Mesenchymal stem cell (in vitro differentiated cells and primary cell): ENCODE data around the gene SIM2.

Source experiments
- DNase-seq: peaks from one replicate; pipeline ENCODE4 v3.0.0-alpha.2; 2013
- H2AFZ ChIP-seq: one replicate; pipeline ENCODE4 v1.6.1; 2013; ENCODE audit warnings: low read depth, mild to moderate bottlenecking, control low read depth, inconsistent platforms, low read length, moderate library complexity
- H2AK5ac ChIP-seq: 2 replicates; pipeline ENCODE4 v1.6.1; 2013; ENCODE audit warnings: low read length, moderate library complexity, mild to moderate bottlenecking, inconsistent platforms; ENCODE audit not compliant: severe bottlenecking
- H2BK120ac ChIP-seq: one replicate; pipeline ENCODE4 v1.6.1; 2013; ENCODE audit warnings: low read depth, mild to moderate bottlenecking, inconsistent platforms, low read length, moderate library complexity
- H2BK12ac ChIP-seq, 2 experiments: one replicate each; pipeline ENCODE4 v1.6.1; 2013; ENCODE audit warnings: inconsistent platforms in 2 of 2, low read length in 2 of 2, mild to moderate bottlenecking in 2 of 2, moderate library complexity in 2 of 2, control low read depth in 1 of 2
- H2BK15ac ChIP-seq: one replicate; pipeline ENCODE4 v1.6.1; 2013; ENCODE audit warnings: mild to moderate bottlenecking, low read depth, inconsistent platforms; ENCODE audit not compliant: poor library complexity, severe bottlenecking
- H2BK5ac ChIP-seq: 2 replicates; pipeline ENCODE4 v1.6.1; 2013; ENCODE audit warnings: low read depth, mild to moderate bottlenecking, low read length, control low read depth, inconsistent platforms; ENCODE audit not compliant: poor library complexity, severe bottlenecking
- H3K14ac ChIP-seq, 2 experiments: one replicate each; pipeline ENCODE4 v1.6.1; 2013; ENCODE audit warnings: inconsistent platforms in 2 of 2, low read length in 2 of 2, control low read depth in 1 of 2, mild to moderate bottlenecking in 1 of 2, moderate library complexity in 1 of 2
- H3K18ac ChIP-seq, 2 experiments: one replicate each; pipeline ENCODE4 v1.6.1; 2013; ENCODE audit warnings: inconsistent platforms in 2 of 2, low read length in 2 of 2, control low read depth in 1 of 2, low read depth in 1 of 2, mild to moderate bottlenecking in 1 of 2
- H3K23ac ChIP-seq, 2 experiments: one replicate each; pipeline ENCODE4 v1.6.1; 2013; ENCODE audit warnings: inconsistent platforms in 2 of 2, low read length in 2 of 2, mild to moderate bottlenecking in 2 of 2, moderate library complexity in 2 of 2, control low read depth in 1 of 2
- H3K27ac ChIP-seq: 2 replicates; pipeline ENCODE4 v1.5.1; 2013; ENCODE audit warnings: mild to moderate bottlenecking, moderate library complexity, low read length, control low read depth, inconsistent platforms; ENCODE audit not compliant: poor library complexity, severe bottlenecking
- H3K27me3 ChIP-seq, 2 experiments: 2 replicates each; pipeline versions ENCODE4 v1.6.1 to v1.7.0; 2013; ENCODE audit warnings: low read length in 2 of 2, mild to moderate bottlenecking in 2 of 2, moderate library complexity in 2 of 2, control low read depth in 1 of 2, inconsistent platforms in 1 of 2; ENCODE audit not compliant: control insufficient read depth in 1 of 2, insufficient read depth in 1 of 2
- H3K36me3 ChIP-seq, 2 experiments: 2 replicates each; pipeline versions ENCODE4 v1.6.1 to v1.7.0; 2013; ENCODE audit warnings: low read length in 2 of 2, control low read depth in 1 of 2, inconsistent platforms in 1 of 2, low read depth in 1 of 2, mild to moderate bottlenecking in 1 of 2; ENCODE audit not compliant: insufficient read depth in 2 of 2, control insufficient read depth in 1 of 2
- H3K4ac ChIP-seq, 2 experiments: one replicate each; pipeline ENCODE4 v1.6.1; 2013; ENCODE audit warnings: inconsistent platforms in 2 of 2, low read length in 2 of 2, mild to moderate bottlenecking in 2 of 2, moderate library complexity in 2 of 2, control low read depth in 1 of 2, low read depth in 1 of 2
- H3K4me1 ChIP-seq: 2 replicates; pipeline ENCODE4 v1.6.1; 2013; ENCODE audit warnings: low read depth, low read length, control low read depth; ENCODE audit not compliant: control insufficient read depth, insufficient read depth
- H3K4me2 ChIP-seq: 2 replicates; pipeline ENCODE4 v1.6.1; 2013; ENCODE audit warnings: low read length, mild to moderate bottlenecking, inconsistent platforms; ENCODE audit not compliant: poor library complexity, severe bottlenecking
- H3K4me3 ChIP-seq, 2 experiments: 2 replicates each; pipeline versions ENCODE4 v1.5.1 to v1.7.0; 2013; ENCODE audit warnings: low read length in 2 of 2, mild to moderate bottlenecking in 2 of 2, control low read depth in 1 of 2, low read depth in 1 of 2; ENCODE audit not compliant: insufficient read depth in 1 of 2
- H3K79me1 ChIP-seq: replicated peaks from 2 replicates; pipeline ENCODE4 v1.6.1; 2013; ENCODE audit warnings: mild to moderate bottlenecking, control low read depth, low read length, inconsistent platforms; ENCODE audit not compliant: poor library complexity, severe bottlenecking
- H3K9ac ChIP-seq: 2 replicates; pipeline ENCODE4 v1.7.0; 2013; ENCODE audit warnings: mild to moderate bottlenecking, low read length, moderate library complexity
- H3K9me3 ChIP-seq: 2 replicates; pipeline ENCODE4 v1.7.0; 2013; ENCODE audit warnings: mild to moderate bottlenecking, low read length; ENCODE audit not compliant: control insufficient read depth
- H4K8ac ChIP-seq: one replicate; pipeline ENCODE4 v1.6.1; 2013; ENCODE audit warnings: inconsistent platforms, mild to moderate bottlenecking, low read length, moderate library complexity
- H4K91ac ChIP-seq: one replicate; pipeline ENCODE4 v1.6.1; 2013; ENCODE audit warnings: mild to moderate bottlenecking, low read length, inconsistent platforms
- WGBS: methylation state at CpG from one replicate; pipeline ENCODE4 v1.1.7; 2013; ENCODE audit warnings: mixed read lengths; 5-methylcytosine and 5-hydroxymethylcytosine counted together

SIM2 gene

GRCh38 chr21:36663033-36663855, 35.7 kb upstream of the SIM2 start:
- H3K27me3 ChIP-seq, result peaks cover 38 to 70% of the 10 kb centered on the region in 2 experiments
- no peaks in the 10 kb centered on the region for H3K9me3 ChIP-seq
- H2BK5ac ChIP-seq, result no peak overlapping the region
- H2BK120ac ChIP-seq, result no peak overlapping the region
- 85% methylated on average over 18 of the region's 18 CpGs for WGBS
- H3K4me1 ChIP-seq, result peaks cover 4% of the 10 kb centered on the region
- peak overlapping the region; percentile 7 for H2AFZ ChIP-seq
- no peak overlapping the region for H2AK5ac ChIP-seq
- no peak overlapping the region for H3K23ac ChIP-seq
- no peaks in the 10 kb centered on the region for H3K79me1 ChIP-seq
- H3K27ac ChIP-seq, result no peak overlapping the region
- no peak overlapping the region for H3K4me2 ChIP-seq
- no peaks in the 10 kb centered on the region for H3K36me3 ChIP-seq
- H3K9ac ChIP-seq, result no peak overlapping the region
- H3K4ac ChIP-seq, result no peak overlapping the region
- no peak overlapping the region for H2BK12ac ChIP-seq
- no peak overlapping the region for H4K91ac ChIP-seq
- no peak overlapping the region for H2BK15ac ChIP-seq
- H3K14ac ChIP-seq, result no peak overlapping the region
- peak overlapping the region in 1 of 2 experiments; percentile 27 for H3K4me3 ChIP-seq
- peak overlapping the region; percentile 19 for H4K8ac ChIP-seq
- no peak for DNase-seq
- H3K18ac ChIP-seq, result no peak overlapping the region

GRCh38 chr21:36664662-36664990, 34.3 kb upstream of the SIM2 start:
- Histone ChIP-seq H3K4me1 (peaks cover 4% of the 10 kb centered on the region), H3K9me3 (no peaks in the 10 kb centered on the region), H3K36me3 (no peaks in the 10 kb centered on the region), H3K9ac (no peak overlapping the region), H3K18ac (no peak overlapping the region), H3K4me2 (no peak overlapping the region), H2BK12ac (no peak overlapping the region), H2AK5ac (no peak overlapping the region), H3K79me1 (no peaks in the 10 kb centered on the region), H2BK120ac (no peak overlapping the region), H3K14ac (no peak overlapping the region), H3K27me3 (peaks cover 52 to 74% of the 10 kb centered on the region in 2 experiments), H4K8ac (no peak overlapping the region), H2BK5ac (no peak overlapping the region), H3K23ac (no peak overlapping the region), H3K27ac (no peak overlapping the region), H3K4me3 (no peak overlapping the region), H4K91ac (no peak overlapping the region), H2BK15ac (no peak overlapping the region), H3K4ac (no peak overlapping the region), H2AFZ (no peak overlapping the region)
- no peak for DNase-seq
- WGBS, result 83% methylated on average over 8 of the region's 9 CpGs

GRCh38 chr21:36665806-36666205, 33.1 kb upstream of the SIM2 start:
- Histone ChIP-seq H3K4me1 (peaks cover 4% of the 10 kb centered on the region), H4K8ac (no peak overlapping the region), H2BK15ac (no peak overlapping the region), H3K9me3 (no peaks in the 10 kb centered on the region), H3K18ac (no peak overlapping the region), H3K27ac (no peak overlapping the region), H3K4me3 (no peak overlapping the region), H2BK5ac (no peak overlapping the region), H3K9ac (no peak overlapping the region), H3K4ac (no peak overlapping the region), H2BK12ac (no peak overlapping the region), H4K91ac (no peak overlapping the region), H3K79me1 (no peaks in the 10 kb centered on the region), H2AK5ac (no peak overlapping the region), H3K27me3 (peaks cover 52 to 81% of the 10 kb centered on the region in 2 experiments), H3K23ac (no peak overlapping the region), H2AFZ (no peak overlapping the region), H3K36me3 (no peaks in the 10 kb centered on the region), H2BK120ac (no peak overlapping the region), H3K14ac (no peak overlapping the region), H3K4me2 (no peak overlapping the region)
- 93% methylated on average over 6 of the region's 6 CpGs for WGBS
- no peak for DNase-seq

- Histone ChIP-seq H2AK5ac (no peak overlapping the region), H3K27me3 (peaks cover 56 to 78% of the 10 kb centered on the region in 2 experiments)
These were observed 30.2 kb upstream of the SIM2 start for GRCh38 chr21:36668713-36669112.

More at GRCh38 chr21:36668713-36669112, 30.2 kb upstream of the SIM2 start:
- H2AFZ ChIP-seq, result no peak overlapping the region
- H3K18ac ChIP-seq, result no peak overlapping the region
- no peak overlapping the region for H3K23ac ChIP-seq
- WGBS, result 79% methylated on average over 9 of the region's 9 CpGs
- H2BK120ac ChIP-seq, result no peak overlapping the region
- H4K8ac ChIP-seq, result no peak overlapping the region
- H2BK5ac ChIP-seq, result no peak overlapping the region
- H3K4me2 ChIP-seq, result no peak overlapping the region
- no peak overlapping the region for H2BK12ac ChIP-seq
- no peaks in the 10 kb centered on the region for H3K9me3 ChIP-seq
- H3K27ac ChIP-seq, result no peak overlapping the region
- H3K14ac ChIP-seq, result no peak overlapping the region
- no peaks in the 10 kb centered on the region for H3K79me1 ChIP-seq
- no peak overlapping the region for H3K4ac ChIP-seq
- H4K91ac ChIP-seq, result no peak overlapping the region
- H3K4me1 ChIP-seq, result no peaks in the 10 kb centered on the region
- H3K36me3 ChIP-seq, result no peaks in the 10 kb centered on the region
- no peak for DNase-seq
- no peak overlapping the region for H3K4me3 ChIP-seq
- no peak overlapping the region for H2BK15ac ChIP-seq
- H3K9ac ChIP-seq, result no peak overlapping the region
